ENCODE data around the gene PRKAG2.

DNA sequence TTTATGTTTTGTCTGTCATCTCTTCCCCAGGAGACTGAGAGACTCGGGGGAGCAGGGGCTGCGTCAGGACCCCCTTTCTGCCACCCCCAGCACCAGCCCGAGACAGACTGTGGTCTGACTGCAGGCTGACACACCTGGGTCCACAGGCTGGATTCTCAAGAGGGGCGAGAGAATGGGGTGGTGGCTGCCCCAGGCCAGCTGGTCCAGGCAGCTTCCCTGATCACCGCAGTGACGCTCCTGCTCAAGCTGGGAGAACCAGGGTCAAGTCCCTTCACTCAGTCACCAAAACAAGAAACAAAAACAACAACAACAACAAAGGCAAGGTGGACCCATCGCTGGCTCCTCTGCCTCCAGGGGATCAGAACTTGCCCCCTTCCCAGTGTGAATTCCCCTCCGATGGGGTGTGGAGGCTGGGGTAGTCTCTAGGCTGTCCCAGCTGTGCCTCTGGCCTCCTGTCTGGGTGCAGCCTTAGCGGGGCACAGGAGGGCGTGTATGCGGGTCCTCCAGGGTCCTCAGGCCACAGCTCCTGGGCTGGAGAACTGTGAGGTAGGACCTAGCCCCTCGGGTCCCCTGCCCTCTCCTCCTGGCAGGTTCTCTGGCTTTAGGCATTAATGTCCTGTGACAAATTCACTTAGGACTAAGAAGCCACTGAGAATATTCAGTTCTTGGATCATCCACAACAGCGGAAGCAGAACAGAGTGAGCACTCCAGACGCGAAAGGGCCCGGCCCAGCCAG lies 40.6 kb downstream of the PRKAG2 start:
- no peak for TF ChIP-seq CTCF (IDR thresholded peaks at IDR 0.05; ENCODE audit: insufficient read depth, low read length, poor library complexity, severe bottlenecking)
- TF ChIP-seq EZH2phosphoT487 (conservative IDR thresholded peaks at IDR 0.05; ENCODE audit: low read length): no peak
